Rectal smooth muscle tissue (tissue), 1 donor: ENCODE measurements around the gene LYRM2.

Experiments used
- H3K27ac ChIP-seq: one replicate; pipeline ENCODE4 v1.7.0; 2013; ENCODE audit warnings: low read depth, low read length, inconsistent platforms
- H3K27me3 ChIP-seq: one replicate; pipeline ENCODE4 v1.7.0; 2013; ENCODE audit warnings: low read length; ENCODE audit not compliant: control insufficient read depth, insufficient read depth
- H3K36me3 ChIP-seq: one replicate; pipeline ENCODE4 v1.7.0; 2013; ENCODE audit warnings: low read length; ENCODE audit not compliant: control insufficient read depth, insufficient read depth
- H3K4me1 ChIP-seq: one replicate; pipeline ENCODE4 v1.7.0; 2013; ENCODE audit warnings: low read length; ENCODE audit not compliant: control insufficient read depth, insufficient read depth
- H3K4me3 ChIP-seq: one replicate; pipeline ENCODE4 v1.7.0; 2013; ENCODE audit warnings: low read length
- H3K9ac ChIP-seq: one replicate; pipeline ENCODE4 v1.7.0; 2013; ENCODE audit warnings: low read length

Gene LYRM2

GRCh38 chr6:89528866-89529265 lies 109.7 kb downstream of the LYRM2 start:
- Histone ChIP-seq H3K27me3 (no peaks in the 10 kb centered on the region), H3K27ac (no peak overlapping the region), H3K9ac (no peak overlapping the region), H3K4me3 (no peak overlapping the region), H3K4me1 (peaks cover 3% of the 10 kb centered on the region), H3K36me3 (no peaks in the 10 kb centered on the region)

DNA sequence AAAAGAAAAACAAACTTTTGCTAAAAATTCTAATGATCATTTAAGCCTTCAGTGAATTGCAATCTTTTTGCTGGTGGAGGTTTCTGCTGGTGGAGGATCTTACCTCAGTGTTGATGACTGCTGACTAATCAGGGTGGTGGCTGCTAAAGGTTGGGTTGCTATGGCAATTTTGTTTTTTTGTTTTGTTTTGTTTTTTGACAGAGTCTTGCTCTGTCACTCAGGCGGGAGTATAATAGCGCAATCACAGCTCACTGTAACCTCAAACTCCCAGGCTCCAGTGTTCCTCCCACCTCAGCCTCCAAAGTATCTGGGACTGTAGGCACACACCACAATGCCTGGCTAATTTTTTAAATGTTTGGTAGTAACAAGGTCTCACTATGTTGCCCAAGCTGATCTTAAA lies 110.9 kb downstream of the LYRM2 start:
- Histone ChIP-seq H3K9ac (no peak overlapping the region), H3K4me3 (no peak overlapping the region), H3K4me1 (peaks cover 3% of the 10 kb centered on the region), H3K27me3 (no peaks in the 10 kb centered on the region), H3K36me3 (no peaks in the 10 kb centered on the region), H3K27ac (no peak overlapping the region)

DNA sequence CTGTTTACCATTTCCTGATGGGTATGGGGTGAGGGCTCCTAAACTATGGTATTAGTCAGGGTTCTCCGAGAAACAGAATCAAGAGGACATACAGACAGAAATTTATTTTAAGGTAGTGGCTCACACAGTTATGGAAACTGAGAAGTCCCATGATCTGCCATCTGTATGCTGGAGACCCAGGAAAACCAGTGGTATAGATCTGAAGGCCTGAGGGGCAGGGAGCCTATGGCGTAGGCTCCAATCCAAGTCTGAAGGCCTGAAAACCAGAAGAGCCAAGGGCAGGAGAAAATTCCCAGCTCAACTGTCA lies 112.0 kb downstream of the LYRM2 start:
- H3K4me3 ChIP-seq = no peak overlapping the region

DNA sequence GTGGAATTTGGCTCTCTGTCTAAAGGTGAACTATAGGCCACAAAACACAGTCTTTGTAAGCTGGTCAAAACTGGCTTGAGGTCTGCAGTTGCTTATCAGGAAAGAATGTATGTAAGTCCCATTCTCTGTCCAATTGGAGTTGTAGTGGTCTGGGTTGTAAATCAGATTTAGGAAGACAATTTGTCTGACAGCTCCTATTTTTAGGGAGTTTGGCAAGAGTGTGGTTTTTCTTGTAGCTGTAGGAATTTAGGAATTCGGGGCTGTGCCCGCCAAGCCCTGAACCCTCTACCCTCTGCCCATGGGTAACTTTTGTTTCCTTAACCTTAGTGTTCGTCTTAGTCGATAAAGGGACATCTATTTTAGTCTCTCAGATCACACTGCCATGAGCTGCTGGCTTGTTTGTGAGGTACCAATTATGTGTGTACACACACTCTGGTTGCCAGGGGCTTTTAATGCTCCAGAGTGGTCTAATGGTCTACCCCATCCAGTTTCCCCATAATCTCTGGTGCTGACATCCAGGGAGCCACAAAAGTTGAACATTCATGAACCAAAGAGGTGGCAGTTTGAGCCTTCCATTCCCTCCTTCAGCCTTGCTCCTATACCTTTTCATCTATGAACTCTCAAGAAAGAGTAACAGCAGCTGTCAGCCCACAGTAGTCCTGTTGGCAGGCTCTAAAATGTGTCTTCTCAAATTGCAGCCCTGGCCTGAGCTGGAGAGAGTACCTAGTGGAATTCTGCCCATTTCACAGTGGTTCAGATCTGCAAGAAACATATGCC lies 112.6 kb downstream of the LYRM2 start:
- Histone ChIP-seq H3K4me1 (no peaks in the 10 kb centered on the region), H3K4me3 (no peak overlapping the region), H3K9ac (no peak overlapping the region), H3K36me3 (no peaks in the 10 kb centered on the region), H3K27ac (no peak overlapping the region), H3K27me3 (no peaks in the 10 kb centered on the region)

More for the DNA sequence above, 112.0 kb downstream of the LYRM2 start:
- no peaks in the 10 kb centered on the region for H3K27me3 ChIP-seq
- peaks cover 3% of the 10 kb centered on the region for H3K4me1 ChIP-seq
- no peaks in the 10 kb centered on the region for H3K36me3 ChIP-seq
- no peak overlapping the region for H3K27ac ChIP-seq
- no peak overlapping the region for H3K9ac ChIP-seq

DNA sequence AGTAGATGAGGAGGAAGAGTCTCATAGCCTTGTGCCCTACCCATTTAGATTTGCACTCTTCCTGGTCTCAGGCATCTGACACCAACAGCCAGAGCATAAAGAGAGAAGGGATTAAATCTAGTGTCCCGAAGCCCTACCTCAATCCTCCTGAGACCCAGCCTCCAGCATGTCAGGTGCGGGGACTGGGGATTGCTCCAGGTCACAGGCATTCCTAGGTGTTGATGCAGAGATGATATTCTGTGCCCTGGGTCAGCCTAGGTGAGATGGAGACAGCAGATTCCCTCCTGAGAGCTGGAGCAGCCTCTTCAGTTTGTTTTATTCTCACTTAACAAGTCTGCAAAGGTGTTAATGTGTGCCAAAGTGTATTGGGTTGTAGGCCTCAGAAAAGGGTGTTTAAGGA lies 115.8 kb downstream of the LYRM2 start:
- no peak overlapping the region for H3K27ac ChIP-seq
- H3K9ac ChIP-seq = no peak overlapping the region
- H3K27me3 ChIP-seq = no peaks in the 10 kb centered on the region
- H3K4me3 ChIP-seq = no peak overlapping the region
- H3K36me3 ChIP-seq = no peaks in the 10 kb centered on the region
- no peaks in the 10 kb centered on the region for H3K4me1 ChIP-seq

DNA sequence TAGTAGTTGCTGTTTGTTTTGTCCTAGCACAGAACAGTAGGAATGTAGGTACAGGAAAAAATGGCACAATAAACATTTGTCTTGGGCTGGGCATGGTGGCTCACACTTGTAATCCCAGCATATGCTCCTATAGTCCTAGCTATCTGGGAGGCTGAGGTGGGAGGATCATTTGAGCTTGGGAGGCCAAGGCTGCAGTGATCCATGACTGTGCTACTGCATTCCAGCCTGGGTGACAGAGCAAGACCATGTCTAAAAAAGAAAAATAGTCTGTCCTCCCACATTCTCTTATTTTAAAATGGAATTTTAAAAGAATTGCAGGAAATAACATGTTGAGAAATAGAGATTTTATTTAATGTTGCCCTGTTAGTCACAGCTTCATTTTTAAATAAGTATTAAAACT lies 117.8 kb downstream of the LYRM2 start:
- Histone ChIP-seq H3K27me3 (no peaks in the 10 kb centered on the region), H3K4me1 (no peaks in the 10 kb centered on the region), H3K27ac (no peak overlapping the region), H3K4me3 (no peak overlapping the region), H3K36me3 (no peaks in the 10 kb centered on the region), H3K9ac (no peak overlapping the region)

DNA sequence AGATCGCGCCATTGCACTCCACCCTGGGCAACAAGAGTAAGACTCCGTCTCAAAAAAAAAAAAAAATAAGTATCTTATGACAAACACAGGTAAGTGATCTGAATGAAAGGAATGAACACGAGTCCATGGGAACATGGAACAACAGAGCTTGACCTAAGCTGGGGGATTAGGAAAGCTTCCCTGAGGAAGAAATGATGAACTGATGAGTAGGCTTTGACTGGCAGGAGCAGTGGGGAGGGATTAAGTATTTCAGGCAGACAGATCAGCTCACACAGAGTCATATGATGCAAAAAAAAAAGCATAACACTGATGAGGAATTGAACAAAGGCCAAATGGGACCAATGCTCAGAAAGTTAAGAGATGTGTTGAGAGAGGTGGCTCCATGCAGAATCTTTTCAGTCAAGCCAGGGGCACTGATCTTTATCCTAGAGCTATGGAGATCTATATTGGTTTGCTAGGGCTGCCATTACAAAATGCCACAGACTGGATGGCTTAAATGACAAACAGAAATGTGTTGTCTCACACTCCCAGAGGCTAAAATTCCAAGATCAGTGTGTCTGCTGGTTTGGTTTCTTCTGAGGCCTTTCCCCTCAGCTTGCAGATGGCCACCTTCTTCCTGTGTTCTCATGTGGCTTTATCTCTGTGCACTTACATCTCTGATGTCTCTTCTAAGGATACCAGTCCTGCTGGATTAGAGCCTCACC lies 120.0 kb downstream of the LYRM2 start:
- H3K27me3 ChIP-seq = no peaks in the 10 kb centered on the region
- H3K4me3 ChIP-seq = no peak overlapping the region
- no peaks in the 10 kb centered on the region for H3K36me3 ChIP-seq
- no peak overlapping the region for H3K9ac ChIP-seq
- no peak overlapping the region for H3K27ac ChIP-seq
- H3K4me1 ChIP-seq = no peaks in the 10 kb centered on the region
